Measurements from ENCODE around the gene ETFB. TPM values are rescaled to one million over a fixed set of nuclear protein-coding genes. Genes with fewer than 3 reads are reported as not detected.
A peak's percentile ranks its signal among the peaks of the same experiment; 100 is the strongest.

ETFB gene
- total and polyA plus RNA-seq, 5 donors from 2014 or later, result 41.7 to 113 (median 76.8) TPM

DNA sequence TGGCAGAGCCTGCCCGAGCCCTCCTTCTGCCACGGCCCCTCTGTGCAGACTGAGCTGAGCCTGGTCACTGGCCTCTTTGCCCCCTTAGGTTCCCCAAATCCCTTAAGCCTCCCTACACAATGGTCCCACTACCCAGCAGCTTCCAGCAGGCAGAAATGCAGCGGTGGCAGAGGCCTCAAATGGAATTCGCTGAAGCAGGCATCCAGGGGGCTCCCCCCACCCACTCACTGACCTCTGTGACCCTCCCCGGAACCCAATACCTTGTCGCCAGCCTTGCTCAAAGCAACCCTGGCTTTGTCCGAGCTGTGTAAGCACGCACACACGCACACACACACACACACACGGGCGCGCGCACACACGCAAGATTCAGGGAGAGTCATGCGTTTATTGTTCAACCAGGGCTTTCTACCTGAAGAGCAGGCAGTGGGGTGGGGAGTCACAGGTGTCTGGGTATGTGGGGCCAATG is 21.8 kb upstream of the ETFB start, which contains the start of gene LIM2:
Gene LIM2, minus strand, starts transcription at position 51 of the 466 bp plus-strand sequence. CDS start 531 bp downstream, outside the sequence.
- no peaks in the 10 kb centered on the region for H3K27me3 ChIP-seq (ENCODE audit: control insufficient read depth, insufficient read depth, low read length)
- no peak within 1 kb of the TSS for H3K4me3 ChIP-seq (ENCODE audit: low read depth, low read length)
- H3K27ac Mint-ChIP-seq, result no peak within 1 kb of the TSS
- no peaks in the 10 kb centered on the region for H3K36me3 Mint-ChIP-seq
- H3K9me3 ChIP-seq (ENCODE audit: control insufficient read depth in 2 of 2, low read length in 2 of 2), result no peaks in the 10 kb centered on the region
- H3K4me3 Mint-ChIP-seq, result no peak within 1 kb of the TSS
- no peaks in the 10 kb centered on the region for H3K36me3 ChIP-seq (ENCODE audit: control insufficient read depth, insufficient read depth, low read length)
- peaks cover 0 to 7% (median 3%) of the 10 kb centered on the region in 4 donors for H3K4me1 Mint-ChIP-seq
- ATAC-seq (ENCODE audit: low read depth in 2 of 2), result no peak
- H3K27ac ChIP-seq (ENCODE audit: insufficient read depth, low read length, poor library complexity, severe bottlenecking), result no peak within 1 kb of the TSS
- H3K4me1 ChIP-seq (ENCODE audit: control insufficient read depth, insufficient read depth, low read length, poor library complexity, severe bottlenecking), result no peaks in the 10 kb centered on the region
- no peak for DNase-seq
- no peaks in the 10 kb centered on the region for H3K27me3 Mint-ChIP-seq
- no peaks in the 10 kb centered on the region for H3K9me3 Mint-ChIP-seq

DNA sequence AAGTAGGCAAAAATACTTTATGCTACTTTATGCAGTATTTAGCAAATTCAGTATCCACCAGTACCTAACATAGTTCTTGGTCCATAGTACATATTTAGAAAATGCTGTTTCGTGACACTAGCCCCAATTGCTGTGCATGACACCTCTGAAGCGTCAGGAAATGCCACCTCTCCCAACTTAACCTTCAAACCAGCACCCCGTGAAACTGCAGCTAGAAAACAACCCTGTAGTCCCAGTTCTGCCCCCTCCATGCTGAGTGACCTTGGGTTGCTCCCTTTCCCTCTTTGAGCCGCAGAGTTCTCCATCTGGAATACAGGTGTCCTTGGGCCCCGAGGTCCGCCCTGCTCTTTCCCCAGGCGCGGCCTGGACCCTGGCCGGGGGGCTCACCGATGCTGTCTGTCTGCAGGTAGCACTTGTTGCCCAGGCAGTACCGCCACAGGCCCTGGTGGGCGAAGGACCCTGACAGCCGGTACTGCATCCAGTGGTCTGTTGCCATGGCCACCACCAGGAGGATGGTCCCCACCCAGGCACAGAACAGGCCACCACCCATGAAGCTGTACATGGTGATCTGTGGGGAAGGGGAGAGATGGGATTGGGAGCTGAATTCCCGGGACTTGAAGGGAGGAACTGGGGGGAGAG is 20.8 kb upstream of the ETFB start:
- peaks cover 0 to 7% (median 2%) of the 10 kb centered on the region in 4 donors for H3K4me1 Mint-ChIP-seq
- H3K4me3 ChIP-seq (ENCODE audit: low read depth, low read length), result no peak overlapping the region

DNA sequence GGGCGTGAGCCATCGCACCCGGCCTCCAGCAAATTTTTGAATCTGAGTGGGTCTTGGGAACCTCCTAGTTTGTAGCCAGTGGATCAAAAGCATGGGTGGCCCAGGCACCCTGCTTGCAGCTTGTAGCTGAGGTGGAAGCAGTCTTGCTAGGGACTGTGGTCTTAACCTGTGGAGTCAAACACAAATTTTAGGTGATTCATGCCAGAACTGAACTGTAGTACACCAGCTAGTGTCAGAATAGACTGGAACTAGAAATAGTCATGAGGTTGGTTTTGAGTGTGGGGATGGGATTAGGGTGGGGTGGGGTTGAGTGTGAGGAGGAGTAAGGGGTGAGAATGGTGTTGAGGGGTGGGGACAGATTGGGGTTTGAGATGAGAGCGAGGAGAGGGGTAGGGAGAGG is 15.8 kb upstream of the ETFB start:
- Histone ChIP-seq H3K27ac (ENCODE audit: insufficient read depth, low read length, poor library complexity, severe bottlenecking) (no peak overlapping the region), H3K9me3 (ENCODE audit: control insufficient read depth in 2 of 2, low read length in 2 of 2) (peaks cover 0 to 5% of the 10 kb centered on the region in 2 experiments), H3K4me3 (ENCODE audit: low read depth, low read length) (no peak overlapping the region), H3K36me3 (ENCODE audit: control insufficient read depth, insufficient read depth, low read length) (no peaks in the 10 kb centered on the region), H3K4me1 (ENCODE audit: control insufficient read depth, insufficient read depth, low read length, poor library complexity, severe bottlenecking) (no peaks in the 10 kb centered on the region), H3K27me3 (ENCODE audit: control insufficient read depth, insufficient read depth, low read length) (no peaks in the 10 kb centered on the region)
- Mint-ChIP-seq H3K27me3 (no peaks in the 10 kb centered on the region), H3K9me3 (peaks cover 0 to 3% (median 0%) of the 10 kb centered on the region in 7 donors), H3K4me1 (peaks cover 0 to 2% (median 0%) of the 10 kb centered on the region in 4 donors), H3K27ac (no peak overlapping the region), H3K36me3 (no peaks in the 10 kb centered on the region), H3K4me3 (no peak overlapping the region)
- DNase-seq (no peak), ATAC-seq (ENCODE audit: low read depth in 2 of 2) (no peak)

More for the DNA sequence above, 20.8 kb upstream of the ETFB start:
- H3K9me3 Mint-ChIP-seq, result no peaks in the 10 kb centered on the region
- H3K4me3 Mint-ChIP-seq, result no peak overlapping the region
- Histone ChIP-seq H3K4me1 (ENCODE audit: control insufficient read depth, insufficient read depth, low read length, poor library complexity, severe bottlenecking) (no peaks in the 10 kb centered on the region), H3K9me3 (ENCODE audit: control insufficient read depth in 2 of 2, low read length in 2 of 2) (no peaks in the 10 kb centered on the region), H3K27me3 (ENCODE audit: control insufficient read depth, insufficient read depth, low read length) (no peaks in the 10 kb centered on the region), H3K27ac (ENCODE audit: insufficient read depth, low read length, poor library complexity, severe bottlenecking) (no peak overlapping the region), H3K36me3 (ENCODE audit: control insufficient read depth, insufficient read depth, low read length) (no peaks in the 10 kb centered on the region)
- ATAC-seq (ENCODE audit: low read depth in 2 of 2) (no peak), DNase-seq (no peak)
- H3K36me3 Mint-ChIP-seq, result no peaks in the 10 kb centered on the region
- no peaks in the 10 kb centered on the region for H3K27me3 Mint-ChIP-seq
- no peak overlapping the region for H3K27ac Mint-ChIP-seq

DNA sequence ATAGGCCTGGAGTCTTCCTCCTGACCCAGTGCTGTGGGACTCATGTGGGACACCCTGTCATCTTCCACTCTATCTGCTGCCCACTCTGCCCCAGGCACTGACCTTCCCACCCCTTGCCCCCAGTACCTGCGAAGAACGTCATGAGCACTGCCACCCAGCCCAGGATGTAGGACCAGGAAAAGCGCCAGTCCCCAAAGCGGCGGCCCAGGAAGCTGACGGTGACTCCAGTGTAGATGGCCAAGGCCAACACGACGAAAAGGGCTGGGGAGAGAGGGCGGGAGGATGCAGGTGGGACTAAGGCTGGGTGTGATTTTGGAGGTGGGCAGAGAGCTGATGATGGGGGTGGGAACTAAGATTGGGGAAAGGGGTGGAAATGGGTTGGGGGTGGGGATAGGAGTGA is 14.2 kb upstream of the ETFB start:
- Histone ChIP-seq H3K4me3 (ENCODE audit: low read depth, low read length) (no peak overlapping the region), H3K4me1 (ENCODE audit: control insufficient read depth, insufficient read depth, low read length, poor library complexity, severe bottlenecking) (peaks cover 5% of the 10 kb centered on the region), H3K27me3 (ENCODE audit: control insufficient read depth, insufficient read depth, low read length) (no peaks in the 10 kb centered on the region), H3K27ac (ENCODE audit: insufficient read depth, low read length, poor library complexity, severe bottlenecking) (no peak overlapping the region), H3K36me3 (ENCODE audit: control insufficient read depth, insufficient read depth, low read length) (no peaks in the 10 kb centered on the region), H3K9me3 (ENCODE audit: control insufficient read depth in 2 of 2, low read length in 2 of 2) (peaks cover 0 to 5% of the 10 kb centered on the region in 2 experiments)
- Mint-ChIP-seq H3K27ac (no peak overlapping the region), H3K4me1 (peaks cover 0 to 13% (median 7%) of the 10 kb centered on the region in 4 donors), H3K4me3 (no peak overlapping the region), H3K27me3 (no peaks in the 10 kb centered on the region), H3K9me3 (peaks cover 0 to 3% (median 0%) of the 10 kb centered on the region in 7 donors), H3K36me3 (no peaks in the 10 kb centered on the region)
- DNase-seq (no peak), ATAC-seq (ENCODE audit: low read depth in 2 of 2) (no peak)

DNA sequence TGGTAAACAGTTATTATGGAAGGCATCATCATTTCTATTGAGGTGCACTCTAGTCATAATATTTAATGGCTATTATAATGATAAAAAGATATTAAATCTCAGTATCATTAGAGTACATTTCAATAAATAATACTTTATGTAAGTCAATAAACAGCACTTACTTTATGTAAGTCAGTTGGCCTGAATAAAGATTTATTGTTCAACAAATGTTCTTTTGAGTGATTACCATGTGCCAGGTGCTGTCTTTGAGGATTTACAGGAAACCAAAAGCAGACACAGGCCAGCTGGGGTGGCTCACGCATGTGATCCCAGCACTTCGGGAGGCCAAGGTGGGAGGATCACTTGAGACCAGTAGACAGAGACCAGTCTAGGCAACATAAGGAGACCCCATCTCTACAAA is 11.2 kb upstream of the ETFB start:
- no peak overlapping the region for H3K4me3 Mint-ChIP-seq
- no peaks in the 10 kb centered on the region for H3K27me3 Mint-ChIP-seq
- Histone ChIP-seq H3K36me3 (ENCODE audit: control insufficient read depth, insufficient read depth, low read length) (no peaks in the 10 kb centered on the region), H3K4me3 (ENCODE audit: low read depth, low read length) (no peak overlapping the region), H3K27ac (ENCODE audit: insufficient read depth, low read length, poor library complexity, severe bottlenecking) (no peak overlapping the region), H3K9me3 (ENCODE audit: control insufficient read depth in 2 of 2, low read length in 2 of 2) (peaks cover 0 to 5% of the 10 kb centered on the region in 2 experiments), H3K27me3 (ENCODE audit: control insufficient read depth, insufficient read depth, low read length) (no peaks in the 10 kb centered on the region), H3K4me1 (ENCODE audit: control insufficient read depth, insufficient read depth, low read length, poor library complexity, severe bottlenecking) (peaks cover 17% of the 10 kb centered on the region)
- DNase-seq, result no peak
- H3K36me3 Mint-ChIP-seq, result no peaks in the 10 kb centered on the region
- peaks cover 0 to 37% (median 19%) of the 10 kb centered on the region in 4 donors for H3K4me1 Mint-ChIP-seq
- no peak overlapping the region for H3K27ac Mint-ChIP-seq
- H3K9me3 Mint-ChIP-seq, result peaks cover 0 to 3% (median 0%) of the 10 kb centered on the region in 7 donors
- ATAC-seq (ENCODE audit: low read depth in 2 of 2), result no peak

DNA sequence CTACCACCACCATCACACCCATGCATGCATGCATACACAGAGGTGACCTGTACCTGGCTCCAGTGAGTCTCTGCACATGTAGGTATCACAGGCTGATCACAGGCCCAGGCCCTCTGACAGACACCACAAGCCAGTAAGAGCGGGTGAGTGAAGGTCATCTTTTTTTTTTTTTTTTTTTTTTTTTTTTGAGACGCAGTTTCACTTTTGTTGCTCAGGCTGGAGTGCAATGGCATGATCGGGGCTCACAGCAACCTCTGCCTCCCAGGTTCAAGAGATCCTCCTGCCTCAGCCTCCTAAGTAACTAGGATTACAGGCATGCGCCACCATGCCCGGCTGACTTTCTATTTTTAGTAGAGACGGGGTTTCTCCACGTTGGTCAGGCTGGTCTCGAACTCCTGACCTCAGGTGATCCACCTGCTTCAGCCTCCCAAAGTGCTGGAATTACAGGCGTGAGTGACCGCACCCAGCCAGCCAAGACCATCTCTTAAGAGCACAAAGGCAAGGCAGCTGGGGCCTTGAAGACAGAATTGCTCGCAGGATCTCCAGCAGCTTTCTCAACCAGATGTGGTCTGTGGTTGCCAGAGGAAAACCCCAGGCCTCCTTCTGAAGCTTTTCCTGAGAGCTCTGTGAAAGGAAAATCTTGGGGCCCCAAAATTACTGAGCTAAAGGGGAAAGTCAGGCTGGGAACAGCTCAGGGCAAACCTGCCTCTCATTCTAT is 9.5 kb upstream of the ETFB start:
- no peak for ATAC-seq (ENCODE audit: low read depth in 2 of 2)
- no peaks in the 10 kb centered on the region for H3K27me3 Mint-ChIP-seq

DNA sequence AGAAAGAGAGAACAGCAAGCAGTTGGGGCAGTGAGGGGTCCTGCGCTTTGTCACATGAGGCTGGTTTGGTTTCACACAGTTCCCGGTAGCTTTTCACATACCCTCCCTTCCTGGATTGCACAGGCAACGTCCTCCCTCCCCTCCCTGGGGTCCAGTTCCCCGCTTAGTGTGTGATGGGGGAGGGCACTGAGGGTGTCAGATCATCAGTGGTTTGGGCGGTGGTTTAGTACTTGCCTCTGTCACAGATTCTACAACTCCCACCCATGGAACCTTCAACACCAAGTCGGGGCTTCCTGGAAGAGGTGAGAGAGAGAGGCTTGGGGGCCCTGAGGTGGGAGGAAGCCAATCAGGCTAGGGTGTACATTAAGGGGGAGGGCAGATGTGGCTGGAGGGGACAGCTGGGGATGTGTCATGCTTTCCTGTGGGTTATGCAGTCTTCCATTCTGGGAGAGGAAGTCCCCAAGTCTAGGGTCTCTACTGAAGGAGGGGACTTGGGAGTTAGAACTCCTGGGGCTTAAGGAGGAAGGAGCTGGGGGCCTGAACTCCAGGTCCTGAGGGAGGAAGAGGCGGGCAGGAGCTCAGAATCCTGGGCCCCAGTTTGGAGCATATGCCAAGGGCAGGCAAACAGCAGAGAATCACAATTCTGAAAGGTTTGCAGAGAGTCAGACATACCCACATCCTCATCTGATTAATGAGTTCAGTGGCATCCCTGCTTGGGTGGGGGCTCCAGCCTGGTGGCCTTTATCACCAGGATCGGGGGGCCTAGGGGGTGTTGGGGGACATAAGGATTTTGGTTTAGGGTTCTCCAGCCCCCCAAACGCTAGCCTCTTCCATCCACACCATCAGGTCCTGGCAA is 6.7 kb upstream of the ETFB start, which contains the start of gene NKG7:
Gene NKG7, minus strand, starts transcription at position 6 of the 856 bp plus-strand sequence. CDS start 119 bp downstream, outside the sequence.
- Histone ChIP-seq H3K27me3 (ENCODE audit: control insufficient read depth, insufficient read depth, low read length) (no peaks in the 10 kb centered on the region), H3K27ac (ENCODE audit: insufficient read depth, low read length, poor library complexity, severe bottlenecking) (peak within 1 kb of the TSS; percentile 35), H3K4me3 (ENCODE audit: low read depth, low read length) (no peak within 1 kb of the TSS), H3K9me3 (ENCODE audit: control insufficient read depth in 2 of 2, low read length in 2 of 2) (no peaks in the 10 kb centered on the region), H3K4me1 (ENCODE audit: control insufficient read depth, insufficient read depth, low read length, poor library complexity, severe bottlenecking) (peaks cover 30% of the 10 kb centered on the region), H3K36me3 (ENCODE audit: control insufficient read depth, insufficient read depth, low read length) (no peaks in the 10 kb centered on the region)
- Mint-ChIP-seq H3K4me3 (peak within 1 kb of the TSS; percentile 26 to 79 (median 66)), H3K9me3 (no peaks in the 10 kb centered on the region), H3K27me3 (no peaks in the 10 kb centered on the region), H3K36me3 (no peaks in the 10 kb centered on the region), H3K27ac (peak within 1 kb of the TSS; percentile 77 to 93 (median 92)), H3K4me1 (peaks cover 0 to 64% (median 30%) of the 10 kb centered on the region in 4 donors)
- ATAC-seq (ENCODE audit: low read depth in 2 of 2) (peak; percentile 44 to 58), DNase-seq (peak in 2 of 3 donors; percentile 16 to 85)

More for the DNA sequence above, 9.5 kb upstream of the ETFB start:
- H3K27ac ChIP-seq (ENCODE audit: insufficient read depth, low read length, poor library complexity, severe bottlenecking), result peak overlapping the region; percentile 14
- H3K36me3 ChIP-seq (ENCODE audit: control insufficient read depth, insufficient read depth, low read length), result no peaks in the 10 kb centered on the region
- H3K27ac Mint-ChIP-seq, result peak overlapping the region; percentile 29 to 86 (median 56)
- peak overlapping the region in 3 of 4 donors; percentile 55 to 64 (median 63) for H3K4me3 Mint-ChIP-seq
- H3K9me3 ChIP-seq (ENCODE audit: control insufficient read depth in 2 of 2, low read length in 2 of 2), result no peaks in the 10 kb centered on the region
- H3K36me3 Mint-ChIP-seq, result no peaks in the 10 kb centered on the region
- no peak overlapping the region for H3K4me3 ChIP-seq (ENCODE audit: low read depth, low read length)
- peaks cover 0 to 1% (median 0%) of the 10 kb centered on the region in 7 donors for H3K9me3 Mint-ChIP-seq
- peaks cover 0 to 54% (median 24%) of the 10 kb centered on the region in 4 donors for H3K4me1 Mint-ChIP-seq
- peak in 1 of 3 donors; percentile 23 for DNase-seq
- H3K27me3 ChIP-seq (ENCODE audit: control insufficient read depth, insufficient read depth, low read length), result no peaks in the 10 kb centered on the region
- H3K4me1 ChIP-seq (ENCODE audit: control insufficient read depth, insufficient read depth, low read length, poor library complexity, severe bottlenecking), result peaks cover 26% of the 10 kb centered on the region
